Ishikawa (cell line): Measurements from ENCODE around the gene WDR89.

Experiments used
- CEBPB ChIP-seq: IDR thresholded peaks from 2 replicates; pipeline ENCODE4 v1.6.1; 2012
- CREB1 ChIP-seq: IDR thresholded peaks from 2 replicates; pipeline ENCODE4 v1.6.1; 2012; ENCODE audit warnings: low read depth
- EGR1 ChIP-seq: IDR thresholded peaks from 2 replicates; pipeline ENCODE4 v1.6.1; 2012
- EP300 ChIP-seq: IDR thresholded peaks from 2 replicates; pipeline ENCODE4 v1.6.1; 2012; ENCODE audit warnings: borderline replicate concordance
- FOXM1 ChIP-seq: IDR thresholded peaks from 2 replicates; pipeline ENCODE4 v1.6.1; 2012; ENCODE audit warnings: low read depth, borderline replicate concordance
- MAX ChIP-seq: IDR thresholded peaks from 2 replicates; pipeline ENCODE4 v1.6.1; 2012
- NFIC ChIP-seq: IDR thresholded peaks from 2 replicates; pipeline ENCODE4 v1.6.1; 2012
- RAD21 ChIP-seq: IDR thresholded peaks from 2 replicates; pipeline ENCODE4 v1.6.1; 2012; ENCODE audit warnings: low read depth
- REST ChIP-seq: IDR thresholded peaks from 2 replicates; pipeline ENCODE4 v1.6.1; 2012; ENCODE audit warnings: low read depth, mild to moderate bottlenecking
- TAF1 ChIP-seq: IDR thresholded peaks from 2 replicates; pipeline ENCODE4 v1.6.1; 2012; ENCODE audit warnings: low read depth, mild to moderate bottlenecking
- TCF12 ChIP-seq: IDR thresholded peaks from 2 replicates; pipeline ENCODE4 v1.6.1; 2012; ENCODE audit warnings: low read depth
- TEAD4 ChIP-seq: IDR thresholded peaks from 2 replicates; pipeline ENCODE4 v1.6.1; 2012
- USF1 ChIP-seq: IDR thresholded peaks from 2 replicates; pipeline ENCODE4 v1.6.1; 2012
- YY1 ChIP-seq: IDR thresholded peaks from 2 replicates; pipeline ENCODE4 v1.6.1; 2012; ENCODE audit warnings: low read depth
- ZBTB7A ChIP-seq: IDR thresholded peaks from 2 replicates; pipeline ENCODE4 v1.6.1; 2012; ENCODE audit warnings: low read depth

The WDR89 gene

GRCh38 chr14:63642656-63643382 lies 1.1 kb upstream of the WDR89 start:
- no peak for TF ChIP-seq USF1
- TF ChIP-seq REST = no peak
- no peak for TF ChIP-seq EP300
- no peak for TF ChIP-seq CEBPB
- TF ChIP-seq EGR1 = no peak
- TF ChIP-seq TAF1 = no peak
- no peak for TF ChIP-seq ZBTB7A
- no peak for TF ChIP-seq MAX
- no peak for TF ChIP-seq CREB1
- TF ChIP-seq TCF12 = no peak
- no peak for TF ChIP-seq FOXM1
- TF ChIP-seq YY1 = no peak
- TF ChIP-seq RAD21 = no peak
- TF ChIP-seq TEAD4 = no peak
- no peak for TF ChIP-seq NFIC

- TF ChIP-seq CREB1 (no peak), TCF12 (no peak), REST (no peak), EGR1 (no peak), USF1 (no peak), NFIC (no peak), ZBTB7A (no peak)
Observed at GRCh38 chr14:63642229-63642611, 549 bp upstream of the WDR89 start.

GRCh38 chr14:63638493-63638892 lies 3.2 kb downstream of the WDR89 start:
- no peak for TF ChIP-seq RAD21
- no peak for TF ChIP-seq TCF12
- TF ChIP-seq MAX = no peak
- no peak for TF ChIP-seq CREB1
- TF ChIP-seq EGR1 = no peak
- no peak for TF ChIP-seq FOXM1
- TF ChIP-seq NFIC = no peak
- no peak for TF ChIP-seq CEBPB
- no peak for TF ChIP-seq TEAD4

GRCh38 chr14:63633801-63634200 lies 7.9 kb downstream of the WDR89 start:
- no peak for TF ChIP-seq CREB1
- TF ChIP-seq YY1 = no peak
- TF ChIP-seq TEAD4 = no peak
- no peak for TF ChIP-seq CEBPB
- no peak for TF ChIP-seq NFIC
- no peak for TF ChIP-seq REST
- TF ChIP-seq ZBTB7A = no peak
- TF ChIP-seq TCF12 = no peak
- TF ChIP-seq MAX = no peak
- TF ChIP-seq FOXM1 = no peak
- TF ChIP-seq EGR1 = no peak
- no peak for TF ChIP-seq USF1
- no peak; the same call in 1 of the 2 replicates for TF ChIP-seq RAD21
- TF ChIP-seq EP300 = no peak
- TF ChIP-seq TAF1 = no peak
